Heart left ventricle (tissue), 16 donors: ENCODE results near the gene SMARCC1. TPM values are rescaled to one million over a fixed set of nuclear protein-coding genes. Genes with fewer than 3 reads are reported as not detected.

Experiments
- ATAC-seq, 4 donors: fragments of 200-7000 bp; cut with Tn5 transposase; one replicate each; pipeline ENCODE4 v1.9.1; 2020 to 2022; ENCODE audit warnings: moderate library complexity in 4 of 4, mild to moderate bottlenecking in 3 of 4, moderate number of reproducible peaks in 1 of 4
- DNase-seq, 5 donors: peaks; one replicate each; pipeline ENCODE4 v3.0.0-alpha.2; 2020
- H3K27ac ChIP-seq, 12 donors: fragments of 200-600 bp; sonication (generic) in 4 of 12; one replicate each; pipeline versions ENCODE4 v1.5.0 to v1.8.0; 2016 to 2022; ENCODE audit warnings: mild to moderate bottlenecking in 2 of 12
- H3K27me3 ChIP-seq, 9 donors: fragments of 200-600 bp; sonication (generic) in 2 of 9; one replicate each; pipeline versions ENCODE4 v1.5.1 to v1.8.0; 2016 to 2022; ENCODE audit warnings: mild to moderate bottlenecking in 3 of 9
- H3K36me3 ChIP-seq, 9 donors: fragments of 200-600 bp; sonication (generic) in 2 of 9; one replicate each; pipeline versions ENCODE4 v1.5.0 to v1.8.0; 2018 to 2022; ENCODE audit warnings: mild to moderate bottlenecking in 2 of 9
- H3K4me1 ChIP-seq, 12 donors: fragments of 200-600 bp; sonication (generic) in 4 of 12; one replicate each; pipeline versions ENCODE4 v1.5.0 to v1.8.0; 2016 to 2022; ENCODE audit warnings: mild to moderate bottlenecking in 3 of 12
- H3K4me3 ChIP-seq, 12 donors: fragments of 200-600 bp; sonication (generic) in 4 of 12; one replicate each; pipeline versions ENCODE4 v1.5.0 to v1.8.0; 2017 to 2022; ENCODE audit warnings: mild to moderate bottlenecking in 9 of 12, moderate library complexity in 4 of 12
- H3K9me3 ChIP-seq, 12 donors: fragments of 200-600 bp; sonication (generic) in 4 of 12; one replicate each; pipeline versions ENCODE4 v1.5.0 to v1.8.0; 2016 to 2022; ENCODE audit warnings: mild to moderate bottlenecking in 1 of 12
- POLR2A ChIP-seq, 2 donors: fragments of 450-650 bp; IDR thresholded peaks; one replicate each; pipeline ENCODE4 v1.6.1; 2017; ENCODE audit warnings: antibody characterized with exemption in 2 of 2, mild to moderate bottlenecking in 2 of 2, moderate library complexity in 2 of 2
- WGBS, 4 donors: extraction: QIAGEN DNeasy Blood & Tissue Kit in 2 of 4; methylation state at CpG; one replicate each; pipeline versions ENCODE4 v1.1.5 to v1.1.7; 2013 to 2018; 5-methylcytosine and 5-hydroxymethylcytosine counted together
- intact Hi-C, 10 donors: fragments of 100-400 bp; cut with DNase I; formaldehyde crosslinking; loops; one replicate each; pipeline versions ENCODE4 v1.11.1 to v1.14.2; 2022
- polyA plus RNA-seq, 2 donors: library from polyadenylated mRNA; stranded (reverse); fragments of 200-250 nt; gene quantifications; one replicate each; pipeline ENCODE4 v1.2.3, GENCODE V29; 2013
- total RNA-seq, 9 donors: library from RNA; depleted of rRNA in 2 of 9; stranded (reverse); fragments of >200 nt in 2 of 9; fragmentation: NEBNext Ultra II Directional in 3 of 9; extraction: Animal tissue kit (Norgen Biotek cat#: 25700) in 3 of 9; gene quantifications; one replicate each; pipeline versions ENCODE4 v1.1.0 to v1.2.4, GENCODE V29; 2016 to 2023
- TF ChIP-seq, protein P1 (sequence below), 12 donors: fragments of 200-600 bp; sonication (generic) in 4 of 12; IDR thresholded peaks; one replicate each; pipeline versions ENCODE4 v1.5.0 to v1.8.0; 2018 to 2022; ENCODE audit warnings: antibody characterized with exemption in 12 of 12, mild to moderate bottlenecking in 5 of 12
- donor health status: ischemic (EF 13 %, LVEDD 7.1; RV severe dilation, severe dysfunction).
- donor health status: healthy with polysubstance abuse.
- donor health status: DM: no; HTN: yes; CAD: no.
- donor health status: DM: no; HTN: no; CAD: no.
- donor health status: ischemic (EF 25% LVEDD 6.9; RV normal size, moderate dysfunction).
- donor health status: ischemic (EF 25% LVEDD 5.7; RV mildly dilated, moderate dysfunction).
- donor health status: healthy.
- donor health status: DM: yes; HTN: yes; CAD: no.
- donor health status: ischemic (EF 35%, LVEDD 5.7; RV mildly dilated, moderate dysfunction).
- donor health status: nonischemic (EF 11% LVEDD 7.7; RV severe dilation, severe dysfunction).
- donor health status: DM: yes; HTN: yes; CAD: no.
- donor health status: PGD.
- donor health status: ischemic (EF 29% LVEDD 5.4; RV normal size, mild dysfunction).
- donor health status: nonischemic (EF 23%, LVEDD 6.1; RV moderate dilation, normal function).

Gene SMARCC1
- total and polyA plus RNA-seq, 11 donors: 5.8 to 31.4 (median 25.5) TPM

DNA sequence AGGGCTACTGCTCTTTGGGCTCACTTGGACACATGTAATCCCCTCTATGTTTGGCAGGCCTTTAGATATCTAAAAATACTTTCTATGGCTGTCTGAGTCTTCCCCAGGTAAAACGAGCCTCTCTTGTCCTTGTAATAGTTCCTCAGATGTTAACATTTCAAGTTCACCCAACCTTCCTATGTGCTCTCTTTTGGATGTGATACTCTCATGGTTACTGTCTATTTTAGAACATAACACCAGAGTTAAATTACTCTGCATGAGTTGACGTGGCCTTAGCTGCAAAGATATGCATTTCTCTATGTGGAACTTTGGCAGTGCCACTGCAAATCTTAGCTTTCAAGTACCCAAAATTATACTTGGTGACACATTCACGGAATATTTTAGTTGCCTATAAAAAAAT is 171.1 kb downstream of the SMARCC1 start:
- Histone ChIP-seq H3K36me3 (peaks cover 0 to 80% (median 51%) of the 10 kb centered on the region in 9 donors), H3K9me3 (no peaks in the 10 kb centered on the region), H3K27me3 (no peaks in the 10 kb centered on the region), H3K4me1 (peaks cover 0 to 38% (median 21%) of the 10 kb centered on the region in 12 donors), H3K4me3 (no peak overlapping the region), H3K27ac (peak overlapping the region in 6 of 12 donors; percentile 10 to 66 (median 37))
- DNase-seq (no peak), ATAC-seq (peak; percentile 25 to 49 (median 47))
- no peak for TF ChIP-seq POLR2A (IDR thresholded peaks at IDR 0.05)
- TF ChIP-seq, protein P1, sequence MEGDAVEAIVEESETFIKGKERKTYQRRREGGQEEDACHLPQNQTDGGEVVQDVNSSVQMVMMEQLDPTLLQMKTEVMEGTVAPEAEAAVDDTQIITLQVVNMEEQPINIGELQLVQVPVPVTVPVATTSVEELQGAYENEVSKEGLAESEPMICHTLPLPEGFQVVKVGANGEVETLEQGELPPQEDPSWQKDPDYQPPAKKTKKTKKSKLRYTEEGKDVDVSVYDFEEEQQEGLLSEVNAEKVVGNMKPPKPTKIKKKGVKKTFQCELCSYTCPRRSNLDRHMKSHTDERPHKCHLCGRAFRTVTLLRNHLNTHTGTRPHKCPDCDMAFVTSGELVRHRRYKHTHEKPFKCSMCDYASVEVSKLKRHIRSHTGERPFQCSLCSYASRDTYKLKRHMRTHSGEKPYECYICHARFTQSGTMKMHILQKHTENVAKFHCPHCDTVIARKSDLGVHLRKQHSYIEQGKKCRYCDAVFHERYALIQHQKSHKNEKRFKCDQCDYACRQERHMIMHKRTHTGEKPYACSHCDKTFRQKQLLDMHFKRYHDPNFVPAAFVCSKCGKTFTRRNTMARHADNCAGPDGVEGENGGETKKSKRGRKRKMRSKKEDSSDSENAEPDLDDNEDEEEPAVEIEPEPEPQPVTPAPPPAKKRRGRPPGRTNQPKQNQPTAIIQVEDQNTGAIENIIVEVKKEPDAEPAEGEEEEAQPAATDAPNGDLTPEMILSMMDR (IDR thresholded peaks at IDR 0.05): no peak
- intact Hi-C loops: loop anchor here in 1 of 10 donors (5.0 kb wide), 1 partner anchor 88 kb away; no protein-coding TSS in a partner anchor
- WGBS, 4 donors: 45 to 68% (median 61%) methylated on average over 3 of the region's 3 CpGs

DNA sequence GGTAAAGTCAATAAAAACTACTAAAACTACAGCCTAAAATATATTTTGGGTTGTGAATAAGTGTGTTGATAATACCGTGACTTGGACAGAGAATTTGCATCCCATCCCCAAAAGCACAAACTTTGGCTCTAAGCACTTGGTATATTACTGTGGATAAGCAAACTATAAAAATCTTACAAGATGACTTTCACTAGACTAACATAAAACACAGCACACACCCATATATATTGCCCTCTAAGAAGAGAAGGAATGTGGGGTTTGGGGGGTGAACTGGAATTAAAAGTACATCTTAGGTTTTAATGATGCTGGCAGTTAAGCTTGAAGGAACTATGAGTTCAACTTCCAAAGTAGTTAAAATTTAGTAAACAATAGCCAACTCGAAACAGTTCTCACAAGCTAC is 174.4 kb downstream of the SMARCC1 start:
- peaks cover 0 to 81% (median 46%) of the 10 kb centered on the region in 9 donors for H3K36me3 ChIP-seq

DNA sequence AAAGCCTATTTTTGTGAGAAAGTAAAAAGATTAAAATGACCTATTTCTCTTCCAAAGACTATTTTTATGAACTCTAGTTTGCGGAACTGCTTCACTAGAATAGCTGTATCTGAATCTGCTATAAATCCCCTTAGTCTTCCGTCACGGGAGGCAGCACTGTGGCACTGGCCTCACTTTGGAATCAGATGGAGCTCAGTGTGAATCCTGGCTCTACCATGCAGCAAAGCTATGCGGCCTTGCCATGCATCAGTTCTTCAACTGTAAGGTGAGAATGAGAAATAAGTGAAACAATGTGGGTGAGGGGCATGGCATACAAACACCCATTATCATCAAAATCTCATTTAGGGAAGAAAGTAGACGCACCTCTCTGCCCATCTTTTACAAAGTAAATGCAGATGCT is 175.5 kb downstream of the SMARCC1 start:
- TF ChIP-seq, protein P1 (IDR thresholded peaks at IDR 0.05): no peak
- no peak for TF ChIP-seq POLR2A (IDR thresholded peaks at IDR 0.05)
- H3K4me3 ChIP-seq: no peak overlapping the region
- no peaks in the 10 kb centered on the region for H3K27me3 ChIP-seq
- intact Hi-C loops: no loop called here
- H3K9me3 ChIP-seq: no peaks in the 10 kb centered on the region
- 93 to 99% (median 96%) methylated on average over 5 of the region's 5 CpGs for WGBS, 4 donors
- no peak overlapping the region for H3K27ac ChIP-seq
- no peak for ATAC-seq
- peaks cover 0 to 72% (median 46%) of the 10 kb centered on the region in 9 donors for H3K36me3 ChIP-seq
- H3K4me1 ChIP-seq: peaks cover 0 to 19% (median 5%) of the 10 kb centered on the region in 12 donors
- DNase-seq: no peak

More for the DNA sequence above, 174.4 kb downstream of the SMARCC1 start:
- H3K4me1 ChIP-seq: peaks cover 0 to 24% (median 14%) of the 10 kb centered on the region in 12 donors
- H3K9me3 ChIP-seq: no peaks in the 10 kb centered on the region
- no peak for TF ChIP-seq POLR2A (IDR thresholded peaks at IDR 0.05)
- TF ChIP-seq, protein P1 (IDR thresholded peaks at IDR 0.05): no peak
- 82 to 94% (median 92%) methylated on average over 2 of the region's 2 CpGs for WGBS, 4 donors
- ATAC-seq (no peak), DNase-seq (no peak)
- no peaks in the 10 kb centered on the region for H3K27me3 ChIP-seq
- no peak overlapping the region for H3K4me3 ChIP-seq
- intact Hi-C loops: no loop called here
- H3K27ac ChIP-seq: no peak overlapping the region

DNA sequence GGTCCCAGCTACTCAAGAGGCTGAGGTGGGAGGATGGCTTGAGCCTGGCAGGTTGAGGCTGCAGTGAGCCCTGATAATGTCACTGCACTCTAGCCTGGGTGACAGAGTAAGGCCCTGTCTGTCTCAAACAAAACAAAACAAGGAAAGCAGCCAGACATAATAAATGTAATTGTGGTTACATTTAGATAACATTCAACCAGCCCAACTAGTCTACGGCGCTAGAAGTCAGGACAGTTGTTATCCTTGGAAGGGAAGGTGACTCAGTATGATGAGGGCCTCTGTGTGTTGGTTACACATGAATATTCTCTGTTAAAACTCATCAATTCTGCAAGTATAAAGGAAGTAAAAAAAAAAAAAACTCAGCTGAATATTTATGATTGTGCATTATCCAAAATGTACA is 176.0 kb downstream of the SMARCC1 start:
- 30 to 78% (median 51%) methylated on average over 2 of the region's 2 CpGs for WGBS, 4 donors
- Histone ChIP-seq H3K27ac (no peak overlapping the region), H3K36me3 (peaks cover 0 to 70% (median 46%) of the 10 kb centered on the region in 9 donors), H3K27me3 (no peaks in the 10 kb centered on the region), H3K9me3 (no peaks in the 10 kb centered on the region), H3K4me3 (no peak overlapping the region), H3K4me1 (peaks cover 0 to 16% (median under 1%) of the 10 kb centered on the region in 12 donors)
- ATAC-seq (no peak), DNase-seq (no peak)
- intact Hi-C loops: no loop called here
- no peak for TF ChIP-seq POLR2A (IDR thresholded peaks at IDR 0.05)
- TF ChIP-seq, protein P1 (IDR thresholded peaks at IDR 0.05): no peak
